Right lung (tissue), 5 donors: ENCODE results near the gene RBM17. TPM values are rescaled to one million over a fixed set of nuclear protein-coding genes. Genes with fewer than 3 reads are reported as not detected.
"Not testable (repeated sequence)": the region's sequence is repeated elsewhere in the genome, so short reads cannot be mapped to it uniquely, and the experiment has no call there.

Experiments used
- DNase-seq, 2 donors: peaks; one replicate each; pipeline ENCODE4 v3.0.0-alpha.2; 2013
- polyA plus RNA-seq, 5 donors: library from polyadenylated mRNA; unstranded; fragments of 120-200 nt; gene quantifications; one replicate each; pipeline versions ENCODE4 v1.2.1 to v1.2.3, GENCODE V29; 2013; ENCODE audit warnings: inconsistent platforms in 1 of 5, low replicate concordance in 1 of 5; ENCODE audit not compliant: insufficient read length in 5 of 5, insufficient read depth in 1 of 5

RBM17 gene
- polyA plus RNA-seq, 5 donors = 157 to 211 (median 190) TPM

DNA sequence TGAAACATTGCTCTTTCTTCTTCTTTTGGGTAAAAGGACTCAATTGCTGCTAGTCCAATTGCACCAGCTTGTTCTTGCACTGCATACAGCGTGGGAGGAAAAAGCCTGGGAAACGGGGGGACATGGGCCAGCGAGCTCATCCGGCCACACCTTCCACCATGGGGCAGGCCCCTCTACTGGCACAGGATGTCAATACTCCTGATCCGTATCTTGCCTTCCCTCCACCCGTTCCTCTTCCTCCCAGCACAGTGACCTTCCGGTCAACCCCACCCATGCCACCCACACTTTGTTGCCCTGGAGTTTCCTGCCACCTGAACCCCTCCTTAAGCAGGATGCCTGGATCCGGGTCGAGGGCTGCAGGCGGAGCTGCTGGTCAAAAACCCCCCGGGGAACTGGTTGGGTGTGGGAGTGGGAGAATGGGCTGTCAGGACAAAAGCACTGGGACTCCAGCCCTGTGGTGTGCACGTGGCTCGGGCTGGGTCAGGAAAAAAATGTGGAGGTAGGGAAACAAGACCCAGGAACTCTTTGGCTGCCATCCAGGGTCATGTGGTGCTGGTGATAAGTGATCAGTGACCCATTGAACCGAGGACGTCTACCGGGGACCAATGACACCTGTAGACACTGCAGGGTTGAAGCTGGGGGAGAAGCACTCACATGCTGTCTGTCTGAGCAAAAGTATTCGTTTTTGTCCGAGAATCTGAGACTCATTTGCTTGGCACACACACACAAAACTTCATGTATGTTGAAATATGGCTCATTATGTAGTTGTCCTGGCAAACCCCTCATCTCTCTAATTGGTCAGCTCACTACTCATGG, 34.8 kb upstream of the RBM17 start:
- DNase-seq = no peak

DNA sequence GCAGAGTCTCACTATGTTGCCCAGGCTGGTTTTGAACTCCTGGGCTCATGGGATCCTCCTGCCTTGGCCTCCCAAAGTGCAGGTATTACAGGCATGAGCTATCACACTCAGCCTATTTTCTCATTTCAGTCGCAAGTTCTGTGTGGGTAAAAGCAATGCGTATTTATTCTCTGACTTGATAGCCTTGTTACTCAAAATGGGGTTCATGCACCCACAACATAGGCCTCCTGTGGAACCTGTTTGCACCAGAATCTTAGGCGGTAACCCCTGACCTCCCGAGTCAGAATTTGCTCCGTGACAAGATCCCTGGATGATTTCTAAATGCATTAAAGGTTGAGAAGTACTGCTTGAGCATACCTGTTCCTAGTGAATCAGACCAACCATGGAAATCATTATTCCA, 34.0 kb upstream of the RBM17 start:
- DNase-seq = no peak

DNA sequence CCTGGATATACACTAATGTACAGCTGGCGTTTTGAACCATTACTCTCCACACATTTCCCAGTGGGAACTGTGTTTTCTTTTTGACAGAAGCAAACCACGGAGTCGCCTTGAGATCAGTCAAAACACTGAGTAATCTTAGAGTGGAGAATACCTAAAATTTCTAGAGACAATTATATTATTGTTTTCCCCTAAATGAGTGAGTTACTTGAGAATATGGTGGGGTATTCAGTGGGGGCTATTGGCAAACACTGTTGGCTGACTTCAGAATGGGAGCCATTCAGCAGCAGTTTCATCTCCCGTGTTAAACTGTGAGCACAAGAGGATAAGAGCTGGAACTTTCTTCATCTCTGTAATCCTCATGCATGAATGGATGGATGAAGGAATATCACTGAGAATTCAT, 32.9 kb upstream of the RBM17 start:
- DNase-seq = no peak

DNA sequence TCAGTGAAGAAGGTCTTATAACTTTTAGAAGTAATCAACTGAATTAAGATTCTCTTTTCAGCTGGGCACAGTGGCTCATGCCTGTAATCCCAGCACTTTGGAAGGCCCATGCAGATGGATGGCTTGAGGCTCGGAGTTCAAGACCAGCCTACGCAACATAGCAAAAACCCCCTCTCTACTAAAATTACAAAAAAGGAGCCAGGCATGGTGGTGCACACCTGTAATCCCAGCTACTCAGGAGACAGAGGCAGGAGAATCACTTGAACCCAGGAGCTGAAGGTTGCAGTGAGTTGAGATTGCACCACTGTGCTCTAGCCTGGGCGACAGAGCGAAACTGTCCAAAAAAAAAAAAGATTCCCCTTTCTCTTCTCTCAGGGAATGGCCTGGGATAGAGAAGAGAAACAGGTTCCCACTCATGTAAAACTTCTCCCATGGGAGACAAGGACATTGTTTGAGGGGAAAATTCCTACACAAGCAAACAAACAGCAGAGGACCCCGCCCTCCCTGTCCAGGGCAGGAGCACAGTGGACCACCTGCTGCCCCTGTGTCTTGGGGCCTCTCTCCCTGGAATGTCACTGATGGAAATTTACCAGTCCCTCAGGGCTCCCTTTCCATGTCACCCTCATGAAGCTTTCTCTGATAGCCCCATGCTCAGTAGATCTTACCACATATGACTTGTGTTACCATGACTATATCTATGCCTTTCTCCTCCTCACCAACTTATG, 32.3 kb upstream of the RBM17 start:
- no peak for DNase-seq

DNA sequence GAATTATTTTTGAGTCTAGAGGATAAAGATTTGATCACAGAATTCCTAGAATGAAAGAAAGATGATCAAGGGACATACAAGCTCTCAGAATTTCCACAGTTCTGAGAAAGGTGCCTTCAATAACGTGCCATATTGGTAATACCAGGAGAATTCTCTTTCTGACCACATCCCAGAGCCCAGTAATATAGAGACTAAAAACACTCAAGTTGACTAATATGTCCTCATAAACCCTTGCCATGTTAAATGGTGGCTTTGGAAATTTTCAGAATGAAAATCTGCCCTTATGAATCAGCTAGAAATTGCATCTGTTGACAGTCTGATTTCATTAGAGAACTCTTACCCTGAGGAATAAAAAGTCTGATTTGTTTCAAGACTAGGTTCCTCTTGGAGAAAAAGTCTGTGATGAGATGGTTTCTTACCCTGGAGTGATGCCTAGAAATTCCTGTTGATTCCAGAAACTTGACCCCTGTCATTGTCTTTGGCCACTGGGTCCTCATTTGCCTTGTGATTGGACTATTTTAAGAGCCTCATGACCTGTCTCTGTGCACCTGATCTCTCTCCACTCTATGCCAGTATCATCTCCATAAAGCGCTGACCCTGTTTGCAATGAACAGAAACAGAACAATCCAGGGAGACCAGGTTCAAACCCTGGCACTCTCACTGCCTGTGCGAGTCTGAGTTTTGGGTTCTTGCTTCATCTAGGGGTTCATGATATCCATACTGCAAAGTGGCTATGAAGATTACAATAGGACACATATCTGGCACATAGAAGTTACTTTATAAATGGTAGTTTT, 30.0 kb upstream of the RBM17 start:
- DNase-seq = no peak

DNA sequence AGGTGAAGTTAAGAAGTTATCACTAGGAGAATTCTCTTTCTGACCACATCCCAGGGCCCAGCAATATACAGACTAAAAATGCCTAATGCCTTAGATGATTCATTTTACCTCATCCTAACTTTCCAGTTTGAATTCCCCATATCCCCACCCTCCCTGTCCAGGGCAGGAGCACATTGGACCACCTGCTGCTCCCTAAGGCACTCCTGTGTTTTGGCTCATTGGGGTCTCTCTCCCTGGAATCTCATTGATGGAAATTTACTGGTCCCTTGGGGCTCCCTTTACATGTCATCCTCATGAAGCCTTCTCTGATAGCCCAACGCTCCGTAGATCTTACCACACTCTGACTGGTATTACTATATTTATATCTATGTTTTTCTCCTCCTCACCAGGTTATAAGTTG, 29.3 kb upstream of the RBM17 start:
- DNase-seq = no peak

DNA sequence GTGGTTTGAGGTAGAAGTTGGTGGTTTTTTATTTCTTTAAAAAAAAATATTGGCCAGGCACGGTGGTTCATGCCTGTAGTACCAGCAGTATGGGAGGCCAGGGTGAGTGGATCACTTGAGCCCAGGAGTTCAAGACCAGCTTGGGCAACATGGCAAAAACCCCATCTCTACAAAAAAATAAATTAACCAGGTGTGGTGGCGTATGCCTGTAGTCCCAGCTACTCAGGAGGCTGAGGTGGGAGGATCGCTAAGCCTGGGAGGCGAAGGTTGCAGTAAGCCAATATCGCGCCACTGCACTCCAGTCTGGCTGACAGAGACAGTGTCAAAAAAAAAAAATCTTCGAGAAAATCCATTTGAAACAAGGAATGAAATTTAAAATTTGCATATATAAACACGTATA, 27.8 kb upstream of the RBM17 start:
- no peak for DNase-seq

DNA sequence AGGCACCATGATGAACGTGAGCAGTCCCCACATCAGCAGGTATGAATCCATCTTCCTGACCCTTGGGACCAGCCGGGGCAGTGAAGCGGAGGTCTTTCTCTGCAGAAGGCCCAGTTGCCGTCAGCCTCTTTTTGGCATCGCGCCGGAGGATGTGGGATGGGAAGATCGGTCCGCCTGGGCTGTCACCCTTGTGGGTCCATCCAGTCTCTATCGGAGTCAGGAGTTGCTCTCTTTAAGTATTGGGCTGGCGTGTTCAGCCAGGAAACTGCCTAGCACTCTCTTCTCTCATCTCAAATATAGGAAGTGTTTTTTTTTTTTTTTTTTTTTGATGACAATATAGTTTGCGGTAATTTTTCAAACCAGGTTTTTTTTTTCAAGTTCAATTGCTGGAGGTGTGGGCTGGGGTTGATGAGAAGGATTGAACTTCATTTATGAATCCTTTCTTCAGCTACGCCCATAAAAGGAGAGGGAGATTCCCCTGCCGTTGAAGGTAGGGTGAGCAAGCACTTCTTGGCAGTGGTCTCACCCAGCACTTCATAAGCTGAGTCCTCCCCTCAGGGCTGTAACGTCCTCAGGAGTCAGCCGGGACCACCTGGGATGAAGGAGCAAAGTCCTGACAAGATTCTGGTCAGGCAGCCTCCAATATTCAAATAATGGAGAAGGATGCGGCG, 26.6 kb upstream of the RBM17 start, which contains the start of gene IL2RA:
TSS of gene IL2RA (minus strand) at position 267 of the 671 bp plus-strand sequence. CDS start at position 51, 216 bp downstream.
- no peak for DNase-seq

DNA sequence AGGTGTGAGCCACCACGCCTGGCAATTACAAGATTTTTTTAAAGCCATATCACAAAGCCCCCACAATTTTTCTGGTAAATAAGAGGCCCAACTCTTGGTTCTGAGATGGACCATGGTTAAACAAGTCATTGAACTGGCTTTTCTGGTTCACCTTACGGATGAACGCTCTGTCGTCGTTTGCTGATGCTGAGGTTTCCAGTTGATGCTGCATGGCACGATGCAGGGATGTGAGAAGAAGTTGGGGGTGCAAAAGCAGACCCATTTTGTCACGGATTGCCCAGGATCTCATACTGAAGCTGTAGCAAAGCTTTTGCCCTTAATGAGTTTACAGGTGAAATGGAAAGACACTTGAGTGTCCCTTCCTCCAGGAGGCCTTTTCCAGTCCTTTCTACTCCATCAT, 24.7 kb upstream of the RBM17 start:
- no peak for DNase-seq

DNA sequence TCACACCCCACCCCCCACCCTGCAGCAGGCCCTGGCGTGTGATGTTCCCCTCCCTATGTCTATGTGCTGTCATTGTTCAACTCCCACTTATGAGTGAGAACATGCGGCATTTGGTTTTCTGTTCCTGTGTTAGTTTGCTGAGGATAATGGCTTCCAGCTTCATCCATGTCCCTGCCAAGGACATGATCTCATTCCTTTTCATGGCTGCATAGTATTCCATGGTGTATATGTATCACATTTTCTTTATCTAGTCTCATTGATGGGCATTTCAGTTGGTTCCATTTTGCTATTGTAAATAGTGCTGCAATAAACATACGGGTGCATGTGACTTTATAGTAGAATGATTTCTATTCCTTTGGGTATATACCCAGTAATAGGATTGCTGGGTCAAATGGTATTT, 24.1 kb upstream of the RBM17 start:
- DNase-seq = not testable (repeated sequence)

DNA sequence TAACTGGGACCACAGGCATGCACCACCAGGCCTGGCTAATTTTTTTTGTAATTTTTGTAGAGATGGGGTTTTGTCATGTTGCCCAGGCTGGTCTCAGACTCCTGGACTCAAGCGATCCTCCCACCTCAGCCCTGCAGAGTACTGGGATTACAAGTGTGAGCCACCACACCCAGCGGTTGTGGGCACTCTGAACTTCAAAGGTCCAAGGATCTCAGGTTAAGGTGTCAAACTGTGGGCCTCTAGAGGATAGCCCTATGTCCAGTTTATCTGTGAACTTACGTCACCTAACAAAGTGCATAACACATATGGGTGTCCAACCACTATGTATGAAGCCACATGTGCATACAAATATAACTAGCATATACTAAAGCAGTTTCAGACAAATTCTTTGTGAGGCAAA, 23.4 kb upstream of the RBM17 start:
- no peak for DNase-seq

DNA sequence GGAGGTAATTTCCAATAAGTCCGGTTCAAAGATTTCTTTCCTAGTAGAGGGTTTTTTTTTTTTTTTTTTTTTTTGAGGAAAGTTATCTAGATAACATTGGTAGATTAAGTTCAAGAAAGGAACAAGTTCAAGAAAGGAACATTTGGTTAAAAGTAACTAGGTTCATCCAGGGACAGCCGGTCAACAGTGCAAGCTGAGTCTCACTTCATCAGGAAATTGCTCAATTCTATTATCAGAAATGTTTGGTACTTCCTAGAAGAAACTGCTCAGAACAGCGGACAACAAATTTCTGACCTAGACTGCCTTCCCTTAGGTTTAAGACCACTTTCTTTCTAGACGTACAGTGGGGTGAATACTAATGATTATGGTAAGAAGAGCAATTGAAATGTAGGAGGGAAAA, 23.0 kb upstream of the RBM17 start:
- DNase-seq = peak; percentile 57 to 75

DNA sequence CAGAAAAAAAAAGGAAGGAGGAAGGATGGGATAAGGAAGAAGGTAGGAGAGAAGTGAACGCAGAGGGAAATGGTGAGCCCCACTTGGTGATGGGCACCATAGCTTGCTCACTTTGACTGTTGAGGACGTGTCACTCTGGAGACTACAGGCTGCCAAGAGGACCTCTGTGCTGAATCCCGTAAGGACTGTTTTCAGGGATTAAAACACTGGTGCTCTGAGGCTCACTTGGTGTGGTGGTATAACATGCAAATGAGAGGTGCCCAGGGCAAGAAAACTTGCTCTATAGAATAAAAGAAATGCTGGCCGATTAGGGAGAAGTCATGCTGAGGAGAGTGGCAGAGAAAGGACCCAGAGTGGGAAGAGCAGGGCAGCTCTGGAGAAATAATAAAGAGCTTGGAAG, 21.4 kb upstream of the RBM17 start:
- DNase-seq = no peak

DNA sequence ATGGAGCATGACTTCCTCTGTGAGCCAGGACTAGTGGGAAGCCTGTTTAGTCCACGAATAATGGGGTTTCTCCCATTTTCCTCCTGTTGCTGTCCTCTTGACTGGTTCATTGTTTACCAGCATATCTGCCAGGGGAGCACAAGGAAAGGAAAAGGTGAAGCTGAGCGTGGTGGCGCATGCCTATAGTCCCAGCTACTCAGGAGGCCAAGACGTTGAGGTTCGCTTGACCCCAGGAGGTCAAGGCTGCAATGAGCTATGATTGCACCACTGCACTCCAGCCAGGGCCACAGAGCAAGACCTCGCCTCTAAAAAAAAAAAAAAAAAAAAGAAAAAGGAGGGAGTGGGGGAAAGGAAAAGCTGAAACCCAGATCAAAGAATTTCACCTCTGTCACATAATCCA, 20.8 kb upstream of the RBM17 start:
- DNase-seq = no peak

DNA sequence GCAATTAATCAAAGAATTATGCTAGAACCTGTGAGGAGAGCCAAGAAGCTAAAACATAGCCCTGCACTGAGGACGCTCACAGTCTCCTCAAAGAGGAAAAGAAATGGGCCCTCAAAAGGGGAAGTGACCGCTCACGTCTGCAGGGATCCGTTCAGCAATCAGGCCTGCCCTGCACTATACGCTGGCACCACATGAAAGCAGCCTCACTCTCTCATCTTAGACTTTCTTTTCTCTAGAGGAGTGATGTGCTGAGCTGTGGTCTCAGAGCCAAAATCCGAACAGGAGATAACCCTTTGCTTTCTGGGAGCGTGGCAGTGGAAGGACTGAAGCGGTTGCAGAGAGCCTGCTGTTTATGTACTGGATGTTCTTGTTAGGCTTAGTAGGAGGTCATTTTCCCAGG, 20.4 kb upstream of the RBM17 start:
- DNase-seq = no peak

DNA sequence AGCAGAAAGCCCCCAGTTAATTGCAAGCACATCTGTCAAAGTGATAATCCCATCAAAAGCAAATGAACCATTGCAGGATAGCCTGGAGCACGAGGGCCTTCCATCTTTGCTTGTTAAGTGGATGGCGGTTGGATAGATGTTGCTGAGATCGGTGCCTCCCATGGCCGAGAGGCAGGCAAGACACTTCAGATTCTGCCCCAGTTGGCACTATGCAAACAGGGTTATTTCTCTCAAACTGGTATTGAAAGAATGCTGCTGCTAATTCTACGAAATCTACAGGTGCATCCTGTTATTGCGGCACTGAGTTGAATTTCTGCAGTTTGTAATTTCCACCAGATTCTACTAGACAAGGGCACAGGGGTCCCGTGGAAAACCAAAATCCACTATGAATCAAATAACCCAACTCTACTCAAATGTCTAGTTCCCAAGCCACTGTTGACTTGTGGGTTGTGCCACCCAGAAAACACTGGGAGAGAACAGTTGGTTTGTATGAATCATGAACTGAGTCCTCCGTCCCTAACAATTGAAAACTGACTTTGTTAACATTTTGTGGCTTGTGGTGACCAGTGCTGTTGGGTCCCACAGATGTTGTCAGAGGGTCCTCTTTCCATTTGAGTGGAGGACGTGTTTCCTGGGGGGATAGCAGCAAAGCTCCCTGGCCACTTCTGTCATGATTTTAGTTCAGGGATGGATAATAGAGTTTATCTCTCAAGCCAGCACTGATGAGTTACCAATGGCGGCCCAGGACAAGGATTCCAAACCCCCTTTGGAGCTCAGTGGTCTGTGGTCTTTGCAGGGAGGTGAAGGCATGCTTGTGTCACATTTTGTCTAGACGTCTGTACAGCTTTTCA, 19.5 kb upstream of the RBM17 start:
- no peak for DNase-seq

DNA sequence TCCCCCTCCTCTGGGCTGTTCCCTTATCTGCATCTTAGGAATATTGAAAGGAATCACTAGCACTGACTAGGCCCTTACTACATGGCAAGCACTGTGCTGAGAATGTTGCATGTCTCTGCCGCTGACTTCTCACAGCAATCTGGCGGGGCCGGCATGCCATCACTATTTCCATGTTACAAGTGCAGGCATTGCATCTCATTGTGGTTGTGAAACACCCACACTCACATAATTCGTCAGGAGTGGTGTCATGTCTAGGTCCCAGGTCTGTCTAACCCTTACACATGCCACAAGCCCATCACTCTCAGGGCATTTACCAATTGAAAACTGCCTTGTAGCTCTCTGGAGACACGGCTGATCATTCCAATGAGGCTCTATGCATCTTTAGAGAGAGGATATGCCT, 18.2 kb upstream of the RBM17 start:
- no peak for DNase-seq

DNA sequence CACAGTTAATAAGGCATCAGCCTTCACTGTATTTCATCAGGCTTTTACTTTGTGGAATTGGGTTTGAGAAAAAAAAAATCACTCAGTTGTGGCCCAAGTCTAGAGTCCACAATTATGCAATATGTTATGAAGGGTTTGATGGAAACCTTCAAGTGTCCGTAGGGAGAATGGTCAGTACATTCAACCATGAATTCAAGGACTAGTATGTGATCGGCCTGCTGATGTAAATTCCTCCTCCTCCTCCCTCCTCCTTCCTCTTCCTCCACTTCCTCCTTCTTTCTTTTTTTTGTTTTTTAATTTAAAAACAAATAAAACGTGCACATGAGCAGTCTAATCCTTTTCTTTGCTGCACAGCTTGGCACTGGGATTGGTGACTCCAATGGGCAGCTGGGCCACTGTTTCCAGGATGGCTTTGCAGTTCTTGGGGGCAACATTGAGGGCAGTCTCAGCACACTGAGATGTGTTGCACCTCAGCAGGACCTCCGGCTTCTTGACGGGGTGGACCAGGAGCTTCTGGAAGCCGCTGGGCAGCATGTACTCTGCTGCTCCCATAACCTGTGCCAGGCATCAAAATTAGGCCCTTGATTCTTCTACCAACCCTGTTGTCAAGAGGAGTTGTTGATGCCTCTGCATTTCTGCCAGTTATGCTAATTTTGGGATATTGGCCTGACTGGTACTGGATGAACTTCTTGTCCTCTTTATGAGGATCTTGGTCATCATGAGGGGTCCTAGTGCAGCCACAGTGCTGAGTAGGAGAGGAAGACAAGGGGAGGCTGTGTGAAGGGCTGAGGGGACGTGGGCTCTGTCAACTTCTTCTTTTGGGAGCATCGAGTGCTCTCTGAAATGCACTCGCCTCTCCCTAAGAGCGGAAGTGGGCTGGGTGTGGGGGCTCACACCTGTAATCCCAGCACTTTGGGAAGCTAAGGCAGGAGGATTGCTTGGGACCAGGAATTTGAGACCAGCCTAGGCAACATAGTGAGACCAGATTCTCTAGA, 17.4 kb upstream of the RBM17 start:
- no peak for DNase-seq

DNA sequence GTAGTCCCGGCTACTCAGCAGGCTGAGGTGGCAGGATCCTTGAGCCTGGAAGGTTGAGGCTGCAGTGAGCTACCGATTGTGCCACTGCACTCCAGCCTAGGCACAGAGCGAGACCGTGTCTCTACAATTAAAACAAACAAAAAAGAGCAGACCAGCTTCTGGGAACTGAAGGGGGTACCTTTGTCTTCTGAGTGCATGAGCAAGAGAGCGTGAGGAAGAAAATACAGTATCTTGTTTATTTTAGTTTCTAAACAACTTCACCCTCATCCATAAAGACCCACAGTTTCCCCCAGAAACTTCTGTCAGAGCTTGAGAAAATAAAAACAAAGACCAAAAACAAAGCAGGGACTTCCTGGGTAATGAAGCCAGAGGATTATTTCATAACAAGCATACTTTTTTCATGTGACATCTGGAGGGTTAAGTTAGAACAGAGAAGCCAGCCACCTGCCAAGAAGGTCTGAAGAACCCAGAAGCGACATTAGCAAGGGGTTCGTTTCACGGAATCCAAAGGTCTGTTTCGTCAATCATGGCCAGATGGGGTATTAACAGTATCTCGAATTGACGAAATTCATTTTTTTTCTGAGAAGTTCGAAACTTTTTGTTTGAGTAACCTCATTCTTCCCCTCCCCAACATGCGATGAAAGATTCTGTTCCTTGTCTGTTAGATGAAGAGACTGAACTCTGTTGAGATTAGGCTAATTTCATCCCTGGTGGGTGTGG, 16.5 kb upstream of the RBM17 start:
- DNase-seq = no peak
